ENCODE data around the gene GALNT5.

DNA sequence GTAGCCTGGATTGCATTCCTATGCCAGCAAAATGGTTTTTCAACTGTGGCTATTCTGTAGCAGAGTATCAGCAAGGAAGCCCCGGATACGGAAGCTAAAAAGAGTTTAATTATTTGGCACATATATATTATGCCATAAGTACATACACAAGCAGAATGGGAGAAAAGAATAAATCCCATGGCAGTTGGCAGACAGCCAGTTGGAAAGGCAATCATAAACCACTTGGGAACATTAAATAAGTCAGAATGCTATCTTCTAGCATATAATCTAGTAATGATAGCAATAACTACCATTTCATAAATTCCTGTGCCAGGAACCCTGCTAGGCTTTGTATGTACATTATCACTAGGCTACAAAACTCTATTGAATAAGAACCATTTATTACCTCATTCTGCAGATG lies 26.0 kb downstream of the GALNT5 start:
- TF ChIP-seq, protein P1, sequence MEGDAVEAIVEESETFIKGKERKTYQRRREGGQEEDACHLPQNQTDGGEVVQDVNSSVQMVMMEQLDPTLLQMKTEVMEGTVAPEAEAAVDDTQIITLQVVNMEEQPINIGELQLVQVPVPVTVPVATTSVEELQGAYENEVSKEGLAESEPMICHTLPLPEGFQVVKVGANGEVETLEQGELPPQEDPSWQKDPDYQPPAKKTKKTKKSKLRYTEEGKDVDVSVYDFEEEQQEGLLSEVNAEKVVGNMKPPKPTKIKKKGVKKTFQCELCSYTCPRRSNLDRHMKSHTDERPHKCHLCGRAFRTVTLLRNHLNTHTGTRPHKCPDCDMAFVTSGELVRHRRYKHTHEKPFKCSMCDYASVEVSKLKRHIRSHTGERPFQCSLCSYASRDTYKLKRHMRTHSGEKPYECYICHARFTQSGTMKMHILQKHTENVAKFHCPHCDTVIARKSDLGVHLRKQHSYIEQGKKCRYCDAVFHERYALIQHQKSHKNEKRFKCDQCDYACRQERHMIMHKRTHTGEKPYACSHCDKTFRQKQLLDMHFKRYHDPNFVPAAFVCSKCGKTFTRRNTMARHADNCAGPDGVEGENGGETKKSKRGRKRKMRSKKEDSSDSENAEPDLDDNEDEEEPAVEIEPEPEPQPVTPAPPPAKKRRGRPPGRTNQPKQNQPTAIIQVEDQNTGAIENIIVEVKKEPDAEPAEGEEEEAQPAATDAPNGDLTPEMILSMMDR (IDR thresholded peaks at IDR 0.05), result no peak
- TF ChIP-seq POLR2A (IDR thresholded peaks at IDR 0.05), result no peak
